HepG2 (cell line): ENCODE results near the gene DGKG. TPM values are rescaled to one million over a fixed set of nuclear protein-coding genes. Genes with fewer than 3 reads are reported as not detected.

Source experiments
- ARID2 ChIP-seq: sonication (generic); formaldehyde crosslinking; IDR thresholded peaks from 2 replicates; pipeline ENCODE4 v1.8.1; 2022; ENCODE audit warnings: mild to moderate bottlenecking, missing genetic modification reagents, borderline replicate concordance
- CERS6 ChIP-seq: sonication (generic); formaldehyde crosslinking; IDR thresholded peaks from 2 replicates; pipeline ENCODE4 v1.5.0; 2020; ENCODE audit warnings: missing genetic modification reagents
- ELK4 ChIP-seq: sonication (generic); formaldehyde crosslinking; IDR thresholded peaks from 2 replicates; pipeline ENCODE4 v1.9.0; 2021; ENCODE audit warnings: missing genetic modification reagents, borderline replicate concordance
- HIC2 ChIP-seq: sonication (generic); formaldehyde crosslinking; IDR thresholded peaks from 2 replicates; pipeline ENCODE4 v1.9.0; 2022; ENCODE audit warnings: low read depth, missing genetic modification reagents
- ISX ChIP-seq: sonication (generic); formaldehyde crosslinking; conservative IDR thresholded peaks from 2 replicates; pipeline ENCODE4 v1.5.0; 2020; ENCODE audit warnings: missing genetic modification reagents
- KLF12 ChIP-seq: sonication (generic); formaldehyde crosslinking; IDR thresholded peaks from 2 replicates; pipeline ENCODE4 v1.4.0; 2020; ENCODE audit warnings: missing genetic modification reagents, borderline replicate concordance
- MED1 ChIP-seq: sonication (generic); formaldehyde crosslinking; IDR thresholded peaks from 2 replicates; pipeline ENCODE4 v1.4.0; 2020; ENCODE audit warnings: missing genetic modification reagents
- MLLT10 ChIP-seq: sonication (generic); formaldehyde crosslinking; IDR thresholded peaks from 2 replicates; pipeline ENCODE4 v1.4.0; 2020; ENCODE audit warnings: missing genetic modification reagents
- NR2C2 ChIP-seq: sonication (generic); formaldehyde crosslinking; IDR thresholded peaks from 2 replicates; pipeline ENCODE4 v1.4.0; 2020; ENCODE audit warnings: missing genetic modification reagents, mild to moderate bottlenecking, moderate library complexity, borderline replicate concordance
- NRL ChIP-seq: sonication (generic); formaldehyde crosslinking; IDR thresholded peaks from 2 replicates; pipeline ENCODE4 v1.5.0; 2020; ENCODE audit warnings: missing genetic modification reagents, mild to moderate bottlenecking, moderate library complexity, borderline replicate concordance
- PRDM15 ChIP-seq: sonication (generic); formaldehyde crosslinking; IDR thresholded peaks from 2 replicates; pipeline ENCODE4 v1.4.0; 2020; ENCODE audit warnings: missing genetic modification reagents
- THYN1 ChIP-seq: sonication (generic); formaldehyde crosslinking; IDR thresholded peaks from 2 replicates; pipeline ENCODE4 v1.8.1; 2023; ENCODE audit warnings: low read depth, mild to moderate bottlenecking, moderate library complexity, missing genetic modification reagents, borderline replicate concordance
- UBTF ChIP-seq: sonication (generic); formaldehyde crosslinking; IDR thresholded peaks from 2 replicates; pipeline ENCODE4 v1.4.0; 2020; ENCODE audit warnings: mild to moderate bottlenecking, missing genetic modification reagents
- ZBTB20 ChIP-seq: sonication (generic); formaldehyde crosslinking; IDR thresholded peaks from 2 replicates; pipeline ENCODE4 v1.8.1; 2023; ENCODE audit warnings: missing genetic modification reagents, low read depth, mild to moderate bottlenecking, borderline replicate concordance
- ZNF124 ChIP-seq: sonication (generic); formaldehyde crosslinking; IDR thresholded peaks from 2 replicates; pipeline ENCODE4 v1.4.0; 2020; ENCODE audit warnings: missing genetic modification reagents
- ZNF296 ChIP-seq: sonication (generic); formaldehyde crosslinking; conservative IDR thresholded peaks from 2 replicates; pipeline ENCODE4 v1.5.0; 2020; ENCODE audit warnings: mild to moderate bottlenecking, missing genetic modification reagents
- ZNF44 ChIP-seq: sonication (generic); formaldehyde crosslinking; IDR thresholded peaks from 2 replicates; pipeline ENCODE4 v1.5.1; 2020; ENCODE audit warnings: mild to moderate bottlenecking, missing genetic modification reagents
- ZNF570 ChIP-seq: sonication (generic); formaldehyde crosslinking; IDR thresholded peaks from 2 replicates; pipeline ENCODE4 v1.4.0; 2020; ENCODE audit warnings: mild to moderate bottlenecking, missing genetic modification reagents, borderline replicate concordance
- ZNF720 ChIP-seq: sonication (generic); formaldehyde crosslinking; IDR thresholded peaks from 2 replicates; pipeline ENCODE4 v1.4.0; 2020; ENCODE audit warnings: missing genetic modification reagents
- polyA plus RNA-seq, 8 experiments: library from polyadenylated mRNA; depleted of rRNA in 3 of 8; stranded (reverse) in 7 of 8; unstranded in 1 of 8; fragments of >200 nt; fragmentation: Illumina TruSeq in 4 of 8; extraction: Trizol in 4 of 8; gene quantifications; 2 replicates each; pipeline versions ENCODE4 v1.2.1 to v1.2.3, GENCODE V29; 2011 to 2016; ENCODE audit warnings: low read depth in 4 of 8, missing spikeins in 1 of 8, mixed read lengths in 1 of 8; ENCODE audit not compliant: insufficient read depth in 1 of 8
- total RNA-seq, 5 experiments: library from RNA; depleted of rRNA; stranded (reverse); fragments of >200 nt; fragmentation: Illumina TruSeq; extraction: Trizol; gene quantifications; 2 replicates each; pipeline ENCODE4 v1.2.3, GENCODE V29; 2016; ENCODE audit warnings: low read depth in 1 of 5

DGKG gene
- total and polyA plus RNA-seq, 2 of the 13 experiments (the other 11 are each of a cell fraction or from before 2014, with no cell fraction given), result 3.8 to 6.2 TPM

GRCh38 chr3:186097663-186098451, 264.2 kb downstream of the DGKG start (continued):
- TF ChIP-seq PRDM15 (CRISPR knock-in tag), result no peak
- TF ChIP-seq KLF12 (CRISPR knock-in tag), result no peak
- no peak for TF ChIP-seq ZNF570
- TF ChIP-seq ISX (CRISPR knock-in tag), result no peak
- TF ChIP-seq UBTF (CRISPR knock-in tag), result peak; percentile 77
- TF ChIP-seq THYN1, result no peak
- no peak for TF ChIP-seq ELK4
- peak; percentile 72; the same call in 1 of the 2 replicates for TF ChIP-seq ARID2 (CRISPR knock-in tag)
- TF ChIP-seq ZNF296, result no peak
- TF ChIP-seq ZNF124, result peak; percentile 86
- no peak for TF ChIP-seq NRL (CRISPR knock-in tag)
- no peak for TF ChIP-seq NR2C2 (CRISPR knock-in tag)
- TF ChIP-seq MED1, result peak; percentile 64
- TF ChIP-seq CERS6 (CRISPR knock-in tag), result no peak
- no peak for TF ChIP-seq ZNF720
- no peak for TF ChIP-seq HIC2 (CRISPR knock-in tag)
- no peak for TF ChIP-seq MLLT10 (CRISPR knock-in tag)
- peak; percentile 68; the same call in 1 of the 2 replicates for TF ChIP-seq ZNF44 (CRISPR knock-in tag)
- TF ChIP-seq ZBTB20 (CRISPR knock-in tag), result no peak
